ENCODE results near the gene CHN2.

Gene CHN2

GRCh38 chr7:29150856-29151255 lies 43.7 kb upstream of the CHN2 start:
- no peak for TF ChIP-seq CTCF (conservative IDR thresholded peaks at IDR 0.05)
- no peak overlapping the region for H3K27ac ChIP-seq

- H3K27ac ChIP-seq, result no peak overlapping the region
- TF ChIP-seq CTCF (conservative IDR thresholded peaks at IDR 0.05), result no peak
Measured at GRCh38 chr7:29154076-29154475, 40.5 kb upstream of the CHN2 start.

GRCh38 chr7:29156907-29157452 lies 37.6 kb upstream of the CHN2 start:
- H3K27ac ChIP-seq, result no peak overlapping the region
- TF ChIP-seq CTCF (conservative IDR thresholded peaks at IDR 0.05), result no peak

GRCh38 chr7:29158795-29159423 lies 35.7 kb upstream of the CHN2 start:
- TF ChIP-seq CTCF (conservative IDR thresholded peaks at IDR 0.05), result no peak
- no peak overlapping the region for H3K27ac ChIP-seq

- no peak overlapping the region for H3K27ac ChIP-seq
- TF ChIP-seq CTCF (conservative IDR thresholded peaks at IDR 0.05), result no peak
Measured at GRCh38 chr7:29160080-29160479, 34.5 kb upstream of the CHN2 start.

- H3K27ac ChIP-seq, result no peak overlapping the region
- TF ChIP-seq CTCF (conservative IDR thresholded peaks at IDR 0.05), result no peak
Measured at GRCh38 chr7:29161231-29161630, 33.3 kb upstream of the CHN2 start.

GRCh38 chr7:29162577-29162976 lies 32.0 kb upstream of the CHN2 start:
- H3K27ac ChIP-seq, result no peak overlapping the region
- no peak for TF ChIP-seq CTCF (conservative IDR thresholded peaks at IDR 0.05)

Measured in VCaP (cell line).